Measurements from ENCODE around the gene RSPH3. TPM values are rescaled to one million over a fixed set of nuclear protein-coding genes. Genes with fewer than 3 reads are reported as not detected.
"Not testable (repeated sequence)": the region's sequence is repeated elsewhere in the genome, so short reads cannot be mapped to it uniquely, and the experiment has no call there.

The RSPH3 gene
- total RNA-seq, 1 experiment from 2014 or later: 9.6 TPM

DNA sequence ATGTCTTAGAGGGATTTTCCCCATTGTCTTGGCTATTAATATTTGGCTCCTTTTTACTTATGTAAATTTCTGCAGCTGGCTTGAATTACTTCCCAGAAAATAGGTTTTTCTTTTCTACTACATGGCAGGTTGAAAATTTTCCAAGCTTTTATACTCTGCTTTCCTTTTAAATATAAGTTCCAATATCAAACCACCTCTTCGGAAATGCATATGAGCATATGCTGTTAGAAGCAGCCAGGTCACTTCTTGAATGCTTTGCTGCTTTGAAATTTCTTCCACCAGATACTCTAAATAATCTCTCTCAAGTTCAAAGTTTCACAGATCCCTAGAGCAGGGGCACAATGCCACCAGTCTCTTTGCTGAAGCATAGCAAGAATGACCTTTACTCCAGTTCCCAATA is 25.2 kb upstream of the RSPH3 start:
- DNase-seq (ENCODE audit: low read depth): not testable (repeated sequence)

DNA sequence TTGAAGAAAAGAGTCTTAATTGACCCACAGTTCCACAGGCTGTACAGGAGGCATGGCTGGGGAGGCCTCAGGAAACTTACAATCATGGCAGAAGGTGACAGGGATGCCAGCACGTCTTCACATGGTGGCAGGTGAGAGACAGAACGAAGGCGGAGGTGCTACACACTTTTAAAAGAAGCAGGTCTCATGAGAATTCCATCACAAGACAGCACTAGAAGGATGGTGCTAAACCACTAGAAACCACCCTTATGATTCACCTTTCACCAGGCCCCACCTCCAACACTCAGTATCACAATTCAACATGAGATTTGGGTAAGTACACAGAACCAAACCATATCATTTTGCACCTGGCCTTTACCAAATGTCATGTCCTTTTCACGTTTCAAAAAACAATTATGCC is 23.9 kb upstream of the RSPH3 start:
- DNase-seq (ENCODE audit: low read depth): no peak

DNA sequence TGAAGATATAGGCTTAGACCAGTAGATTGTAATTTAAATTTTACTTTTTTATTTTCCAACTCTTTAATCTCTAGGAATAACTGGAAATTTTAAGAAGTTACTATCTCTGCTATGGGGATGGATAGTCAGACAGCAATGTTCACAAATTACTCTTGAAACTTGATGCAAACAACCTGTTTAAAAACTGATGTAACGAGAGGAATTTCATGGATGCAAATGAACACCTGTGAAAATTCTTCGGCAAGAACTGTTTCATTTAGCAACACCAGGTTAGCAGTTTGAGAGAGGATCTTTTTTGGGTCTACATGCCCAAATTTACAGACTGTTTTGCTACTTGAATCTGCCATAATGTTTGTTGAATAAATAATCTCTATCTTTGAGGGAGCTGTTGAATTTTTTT is 20.0 kb upstream of the RSPH3 start:
- no peak for DNase-seq (ENCODE audit: low read depth)

DNA sequence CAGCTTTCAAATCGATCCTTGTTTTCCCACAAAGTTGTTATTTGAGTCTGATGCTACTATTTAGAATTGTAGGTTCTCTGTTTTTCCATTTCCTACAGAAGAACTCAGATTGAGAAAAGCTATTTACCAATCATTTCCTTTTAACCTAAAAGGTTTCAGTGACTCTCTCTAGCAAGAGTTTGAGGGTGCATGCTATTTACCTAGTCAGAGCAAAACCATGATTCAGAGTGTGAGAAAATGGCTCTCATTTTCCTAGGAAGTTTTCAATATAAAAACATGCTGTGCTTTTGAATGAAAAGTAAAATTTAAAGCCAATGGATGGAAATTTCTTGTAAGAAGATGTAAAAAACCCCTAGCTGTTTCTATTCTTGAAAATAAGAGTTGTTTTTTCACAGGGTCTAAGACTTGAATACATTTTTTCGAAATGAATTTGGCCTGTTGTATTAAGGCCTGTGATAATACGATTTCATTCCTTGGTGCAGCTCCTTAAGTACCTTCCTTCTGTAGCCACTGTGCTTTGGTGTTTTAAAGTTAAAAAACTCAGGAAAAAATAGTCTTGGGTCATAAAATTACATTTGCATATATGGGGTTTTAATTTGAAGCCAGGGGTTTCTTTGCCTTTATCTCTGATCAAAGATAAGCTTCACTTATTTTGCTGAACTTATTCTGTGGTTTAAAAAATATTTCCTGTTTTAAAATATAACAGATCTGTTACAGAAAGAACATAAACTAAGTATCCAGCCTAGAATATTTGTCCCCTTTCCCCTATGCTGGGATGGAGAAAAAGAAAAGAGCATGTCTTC is 18.0 kb upstream of the RSPH3 start:
- DNase-seq (ENCODE audit: low read depth): no peak

DNA sequence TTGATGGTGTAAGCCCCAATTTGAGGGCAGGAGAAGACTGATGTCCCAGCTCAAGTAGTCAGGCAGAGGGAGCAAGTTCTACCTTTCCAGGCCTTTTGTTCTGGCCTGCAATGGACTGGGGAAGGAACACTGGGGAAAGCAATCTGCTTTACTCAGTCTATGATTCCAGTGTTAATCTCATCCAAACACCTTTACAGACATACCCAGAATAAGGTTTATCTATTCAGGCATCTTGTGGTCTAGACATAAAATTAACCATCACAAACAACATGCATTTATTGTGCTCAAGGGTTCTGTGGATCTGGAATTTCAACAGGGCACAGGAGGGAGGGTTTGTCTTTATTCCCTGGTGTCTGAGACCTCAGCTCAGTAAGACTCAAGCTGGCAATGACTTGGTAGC is 14.4 kb upstream of the RSPH3 start:
- no peak for DNase-seq (ENCODE audit: low read depth)

DNA sequence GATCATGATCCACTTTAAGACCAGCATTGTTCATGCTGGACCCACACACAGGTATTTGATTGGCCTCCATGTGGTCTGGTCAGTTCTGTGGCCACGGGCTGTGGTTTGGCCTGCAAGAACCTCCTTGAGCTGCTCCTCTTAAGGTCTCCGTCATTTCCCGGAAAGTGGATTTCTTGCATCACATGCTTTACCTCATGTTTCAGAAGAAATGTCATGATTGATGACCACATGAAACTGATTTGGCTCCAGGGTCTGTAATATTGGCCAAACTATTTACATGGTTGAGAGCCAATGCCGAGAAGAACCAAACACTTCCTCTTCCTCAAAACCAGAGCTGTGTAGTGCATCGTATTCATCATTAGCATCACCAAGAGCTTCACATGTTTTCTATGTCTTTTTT is 13.2 kb upstream of the RSPH3 start:
- DNase-seq (ENCODE audit: low read depth): peak; percentile 16

DNA sequence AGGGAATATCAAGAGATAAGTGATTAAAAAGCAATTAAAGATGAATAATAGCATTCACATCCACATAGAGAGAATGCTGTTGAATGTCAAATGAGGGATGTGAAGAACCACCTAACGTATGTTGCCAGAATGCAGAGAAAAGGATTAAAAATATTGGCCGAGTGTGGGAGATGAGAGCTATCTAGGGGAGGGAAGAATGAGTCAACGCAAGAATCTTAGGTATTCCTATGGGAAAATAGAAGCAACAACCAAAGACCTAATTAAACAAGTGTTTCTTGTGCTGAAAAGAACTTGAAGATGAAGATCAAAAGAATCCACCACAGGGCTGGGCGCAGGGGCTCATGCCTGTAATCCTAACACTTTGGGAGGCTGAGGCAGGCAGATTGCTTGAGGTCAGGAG is 12.2 kb upstream of the RSPH3 start:
- DNase-seq (ENCODE audit: low read depth): peak; percentile 27

- peak; percentile 38 for DNase-seq (ENCODE audit: low read depth)
These were observed 10.1 kb upstream of the RSPH3 start for GRCh38 chr6:159010037-159010612.

- peak; percentile 47 for DNase-seq (ENCODE audit: low read depth)
These were observed 8.8 kb upstream of the RSPH3 start for GRCh38 chr6:159008656-159009288.

DNA sequence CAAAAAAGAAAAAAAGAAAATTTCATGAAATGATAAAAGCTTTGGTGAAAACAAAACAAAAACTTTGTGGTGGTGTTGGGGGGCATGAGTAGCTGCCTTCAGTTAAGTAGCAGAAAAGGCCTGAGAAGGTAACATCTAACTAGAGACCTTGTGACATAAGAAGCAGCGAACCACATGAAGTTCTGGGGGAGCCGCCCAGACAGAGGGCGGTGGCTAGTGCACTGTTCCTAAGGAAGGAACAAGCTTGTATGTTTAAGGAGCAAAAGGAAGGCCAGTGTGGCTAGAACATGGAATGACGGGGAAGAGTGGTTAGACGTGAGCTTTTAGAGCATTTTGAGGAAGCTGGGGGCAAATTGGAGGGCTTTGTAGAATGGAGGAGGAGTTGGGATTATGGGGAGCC is 7.5 kb upstream of the RSPH3 start:
- no peak for DNase-seq (ENCODE audit: low read depth)

- DNase-seq (ENCODE audit: low read depth): no peak
These were observed 5.4 kb upstream of the RSPH3 start for GRCh38 chr6:159005436-159005835.

DNA sequence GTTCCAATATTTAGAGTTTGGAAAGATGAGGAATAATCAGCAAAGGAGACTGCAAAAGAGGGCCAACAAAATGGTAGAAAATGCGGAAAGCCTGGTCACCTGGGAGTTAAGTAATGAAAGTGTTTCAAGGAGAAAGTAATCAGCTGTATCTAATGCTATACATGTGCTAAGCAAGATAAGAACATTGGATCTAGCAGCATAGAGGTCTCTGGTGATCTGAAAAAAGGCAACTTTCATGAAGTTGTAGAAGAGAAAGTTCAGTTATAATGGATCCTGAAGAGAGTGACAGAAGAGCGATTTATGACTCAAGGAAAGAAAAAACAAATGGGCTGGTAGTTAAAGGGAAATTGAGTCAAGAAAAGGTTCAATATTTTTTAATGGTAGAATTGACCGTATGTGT is 4.6 kb upstream of the RSPH3 start:
- no peak for DNase-seq (ENCODE audit: low read depth)

DNA sequence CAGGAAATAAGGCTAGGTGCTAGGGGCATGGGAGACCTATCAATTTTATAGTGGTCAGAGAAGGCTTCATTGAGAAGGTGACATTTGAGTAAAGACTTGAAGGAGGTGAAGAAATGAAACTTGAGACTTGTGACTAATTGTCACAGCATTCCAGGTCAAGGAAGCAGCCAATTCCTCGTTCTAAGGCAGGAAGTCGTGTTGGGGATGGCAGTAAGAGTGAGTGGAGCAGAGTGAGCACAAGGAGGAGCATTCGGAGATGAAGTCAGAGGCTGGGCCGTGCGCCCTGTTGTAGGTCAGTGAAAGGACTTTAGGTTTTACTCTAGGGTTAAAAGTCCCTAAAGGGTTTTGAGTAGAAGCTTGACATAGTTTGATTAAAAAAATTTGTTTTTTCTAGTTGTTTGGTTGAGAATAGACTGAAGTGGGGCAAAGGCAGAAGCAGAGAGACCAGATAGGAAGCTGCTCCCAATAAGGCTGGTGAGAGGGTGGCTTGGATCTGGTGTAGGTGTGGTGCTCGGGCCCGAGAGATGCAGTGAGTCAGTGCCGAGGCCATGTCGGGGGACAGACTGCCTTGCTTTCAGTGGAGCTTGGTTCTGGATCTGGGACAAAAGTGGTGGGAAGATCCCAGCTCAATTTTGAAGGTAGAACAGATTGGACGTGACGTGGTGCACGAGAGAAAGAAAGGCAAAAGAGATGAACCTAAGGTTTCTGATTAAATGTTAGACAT is 2.6 kb upstream of the RSPH3 start:
- DNase-seq (ENCODE audit: low read depth): peak; percentile 91

- peak; percentile 32 for DNase-seq (ENCODE audit: low read depth)
These were observed 792 bp downstream of the RSPH3 start for GRCh38 chr6:158999154-158999665.

DNA sequence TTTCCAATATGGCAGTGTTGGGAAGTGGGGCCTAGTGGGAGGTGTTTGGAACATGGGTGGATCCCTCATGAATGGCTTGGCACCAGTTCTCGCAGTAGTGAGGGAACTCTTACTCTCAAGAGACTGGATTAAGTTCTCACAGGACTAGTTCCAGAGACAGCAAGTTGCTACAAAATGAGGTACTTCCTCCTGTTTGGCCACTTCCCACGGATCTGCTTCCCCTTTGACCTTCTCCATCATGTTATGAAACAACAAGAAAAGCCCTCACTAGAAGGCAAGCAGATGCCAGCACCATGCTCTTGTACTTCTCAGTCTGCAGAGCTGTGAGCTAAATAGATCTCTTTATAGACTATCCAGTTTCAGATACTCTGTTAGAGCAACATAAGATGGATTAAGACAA is 3.1 kb downstream of the RSPH3 start:
- DNase-seq (ENCODE audit: low read depth): peak; percentile 15

- no peak for DNase-seq (ENCODE audit: low read depth)
These were observed 6.4 kb downstream of the RSPH3 start for GRCh38 chr6:158993639-158994038.

DNA sequence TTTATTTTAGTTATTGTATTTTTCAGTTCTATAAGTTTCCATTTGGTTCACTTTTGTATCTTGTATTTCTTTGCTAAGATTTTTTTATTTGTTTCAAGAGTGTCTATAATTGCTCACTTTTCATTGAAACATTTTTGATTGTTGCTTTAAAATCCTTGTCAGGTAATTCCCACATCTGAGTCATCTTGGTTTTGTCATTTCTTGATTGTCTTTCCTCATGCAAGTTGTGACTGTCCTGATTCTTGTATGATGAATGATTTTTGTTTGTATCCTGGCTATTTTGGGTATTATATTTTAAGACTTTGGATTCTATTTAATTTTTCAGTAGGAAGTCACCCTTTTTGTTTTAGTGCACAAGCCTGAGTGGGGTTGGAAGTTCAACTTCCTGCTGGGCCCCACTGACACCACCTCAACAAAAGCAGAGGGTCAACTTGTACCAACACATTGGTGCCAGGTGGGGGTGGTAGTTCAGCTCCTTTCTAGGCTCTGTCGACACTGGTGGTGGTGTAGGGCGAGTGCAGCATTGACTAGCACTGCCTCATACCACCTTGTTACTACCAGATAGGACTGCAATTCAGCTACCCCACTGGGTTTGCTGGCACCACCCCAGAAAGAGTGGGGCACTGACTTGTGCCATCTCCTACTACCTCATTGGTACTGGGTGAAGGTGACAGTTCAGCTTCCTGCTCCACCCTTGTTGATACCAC is 8.8 kb downstream of the RSPH3 start:
- DNase-seq (ENCODE audit: low read depth): peak; percentile 9

DNA sequence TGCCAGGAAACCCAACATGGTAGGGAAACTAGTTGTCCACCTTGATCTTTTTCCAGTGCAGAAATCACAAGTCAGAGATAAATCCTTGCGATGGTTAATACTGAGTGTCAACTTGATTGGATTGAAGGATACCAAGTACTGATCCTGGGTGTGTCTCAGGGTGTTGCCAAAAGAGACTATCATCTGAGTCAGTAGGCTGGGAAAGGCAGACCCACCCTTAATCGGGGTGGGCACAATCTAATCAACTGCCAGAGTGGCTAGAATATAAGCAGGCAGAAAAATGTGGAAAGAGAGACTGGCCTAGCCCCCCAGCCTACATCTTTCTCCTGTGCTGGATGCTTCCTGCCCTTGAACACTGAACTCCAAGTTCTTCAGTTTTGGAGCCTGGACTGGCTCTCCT is 10.3 kb downstream of the RSPH3 start:
- DNase-seq (ENCODE audit: low read depth): not testable (repeated sequence)

DNA sequence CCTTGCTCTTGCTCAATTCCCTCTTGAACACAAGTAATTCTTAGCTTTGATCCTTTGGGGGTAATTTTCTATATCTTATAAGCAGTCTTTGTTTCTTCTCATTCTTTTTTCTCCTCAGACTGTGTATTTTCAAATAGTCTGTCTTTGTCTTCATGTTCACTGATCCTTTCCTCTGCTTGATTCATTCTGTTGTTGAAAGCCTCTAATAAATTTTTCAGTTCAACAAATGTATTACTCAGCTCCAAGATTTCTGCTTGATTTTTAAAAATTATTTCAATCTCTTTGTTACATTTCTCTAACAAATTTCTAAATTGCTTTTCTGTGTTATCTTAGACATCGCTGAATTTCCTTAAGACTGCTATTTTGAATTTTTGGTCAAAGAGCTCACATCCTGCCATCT is 11.5 kb downstream of the RSPH3 start:
- DNase-seq (ENCODE audit: low read depth): no peak

GRCh38 chr6:158987657-158988056 is 12.3 kb downstream of the RSPH3 start:
- DNase-seq (ENCODE audit: low read depth): no peak

GRCh38 chr6:158978757-158979156 is 21.2 kb downstream of the RSPH3 start:
- peak; percentile 66 for DNase-seq (ENCODE audit: low read depth)

DNA sequence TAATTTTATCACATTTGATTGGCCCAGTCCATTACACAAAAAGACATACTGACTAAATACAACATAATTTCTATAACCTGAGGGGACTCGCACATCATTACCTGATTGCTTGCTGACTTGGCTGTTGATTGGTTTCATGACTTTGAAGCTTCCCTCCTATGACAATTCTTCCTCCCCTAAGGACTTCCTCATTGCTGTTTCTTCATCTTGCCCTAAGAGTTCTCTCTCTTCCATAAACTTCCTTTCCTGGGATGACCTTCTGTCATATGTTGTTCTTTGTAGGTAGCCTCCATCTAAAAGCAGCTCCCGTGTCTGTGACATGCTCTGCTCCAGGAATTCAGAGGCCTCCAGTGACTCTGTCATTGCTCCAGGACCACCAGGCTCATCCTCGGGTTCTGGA is 22.6 kb downstream of the RSPH3 start:
- DNase-seq (ENCODE audit: low read depth): no peak
